Renal pelvis (tissue), 4 donors: ENCODE data around the gene SAPCD1. TPM values are rescaled to one million over a fixed set of nuclear protein-coding genes. Genes with fewer than 3 reads are reported as not detected.

Experiments used
- DNase-seq: peaks from one replicate; pipeline ENCODE4 v3.0.0-alpha.2; 2013
- polyA plus RNA-seq, 3 donors: library from polyadenylated mRNA; unstranded; fragments of 120-200 nt; gene quantifications; one replicate each; pipeline ENCODE4 v1.2.1, GENCODE V29; 2013; ENCODE audit not compliant: insufficient read length in 3 of 3

Gene SAPCD1
- polyA plus RNA-seq, 3 donors: 5.6 to 13.8 (median 10.7) TPM

DNA sequence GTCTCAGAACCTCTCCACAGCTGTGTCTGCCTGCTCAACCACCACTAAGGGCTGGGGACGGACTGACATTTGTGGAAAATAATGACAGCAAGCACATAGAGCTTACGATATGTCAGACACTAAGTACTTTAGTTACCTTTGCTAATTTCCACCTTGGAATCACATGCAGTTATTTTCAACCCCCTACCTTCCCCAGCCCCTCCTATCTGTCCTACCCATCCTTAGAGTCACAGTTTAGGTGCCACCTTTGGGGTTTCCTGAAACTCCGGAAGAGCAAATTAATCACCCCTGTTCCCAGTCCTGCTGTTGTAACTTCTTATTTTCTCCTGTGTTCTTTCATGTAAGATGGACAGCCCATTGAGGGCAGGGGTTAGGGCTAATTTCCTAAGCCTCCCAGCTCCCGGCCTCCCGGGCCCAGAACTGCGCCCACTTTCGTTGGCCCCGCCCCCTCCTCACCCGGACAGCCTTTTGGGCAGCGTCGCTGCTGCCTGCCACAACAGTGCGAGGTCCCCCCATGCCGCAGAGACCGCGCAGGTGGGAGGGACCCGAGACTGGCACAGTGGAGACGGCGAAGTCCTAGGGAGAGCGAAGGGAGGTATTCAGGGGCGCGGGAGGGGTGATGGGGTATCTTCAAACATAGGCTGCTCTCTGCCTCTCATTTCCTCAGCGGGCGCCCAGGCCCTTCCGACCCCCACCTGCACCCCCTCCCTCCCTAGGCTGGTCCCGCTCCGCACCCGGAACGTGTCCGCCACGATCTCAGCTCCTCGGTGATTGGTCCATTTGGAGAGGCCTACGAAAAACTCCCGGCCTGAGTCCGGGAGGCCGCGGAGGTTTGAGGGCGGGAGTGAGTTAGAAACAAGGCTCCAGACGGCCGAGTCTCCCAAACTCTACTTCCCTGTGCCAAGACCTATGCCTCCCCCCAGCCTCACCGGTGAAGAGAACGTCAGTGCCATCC lies 34.5 kb upstream of the SAPCD1 start:
- DNase-seq: no peak

DNA sequence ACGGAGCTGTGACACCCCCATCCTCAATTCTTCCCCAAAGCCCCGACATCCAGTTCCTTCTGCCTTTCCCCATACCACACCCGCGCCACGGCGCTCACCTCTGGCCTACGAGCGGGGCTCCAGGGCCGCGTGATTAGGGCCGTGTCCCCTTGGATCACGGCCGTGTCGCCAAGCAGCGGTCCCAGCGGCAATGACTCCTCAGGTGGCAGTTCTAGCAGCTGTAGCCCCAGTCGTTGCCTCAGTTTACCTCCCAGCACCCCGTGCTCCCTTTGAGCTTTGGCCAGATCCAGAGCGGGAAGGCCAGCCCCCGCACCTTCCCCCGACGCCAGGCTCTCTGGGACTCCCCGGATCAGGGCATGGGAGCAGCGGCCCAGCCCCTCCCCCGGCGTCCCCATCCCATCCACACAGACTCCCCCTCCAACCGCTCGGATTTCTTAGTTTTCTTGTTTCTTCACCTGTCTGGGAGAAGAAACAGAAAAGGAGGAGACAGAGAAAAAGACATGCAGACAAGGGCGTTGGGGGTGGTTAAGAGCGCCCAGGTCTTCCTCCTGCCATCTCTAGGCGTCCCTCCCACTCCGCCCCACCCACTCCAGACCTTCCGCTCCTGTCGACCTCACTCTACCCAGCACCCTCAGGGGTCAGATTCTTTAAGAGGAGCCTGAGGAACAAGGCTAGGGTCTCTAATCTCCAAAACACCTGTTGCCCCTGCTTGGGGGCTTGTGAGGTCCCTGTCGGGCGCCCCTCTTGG lies 33.5 kb upstream of the SAPCD1 start, which contains the start of gene DDAH2:
TSS of gene DDAH2 (minus strand) at position 533 of the 748 bp plus-strand sequence. CDS start at position 395, 138 bp downstream.
- DNase-seq: no peak

DNA sequence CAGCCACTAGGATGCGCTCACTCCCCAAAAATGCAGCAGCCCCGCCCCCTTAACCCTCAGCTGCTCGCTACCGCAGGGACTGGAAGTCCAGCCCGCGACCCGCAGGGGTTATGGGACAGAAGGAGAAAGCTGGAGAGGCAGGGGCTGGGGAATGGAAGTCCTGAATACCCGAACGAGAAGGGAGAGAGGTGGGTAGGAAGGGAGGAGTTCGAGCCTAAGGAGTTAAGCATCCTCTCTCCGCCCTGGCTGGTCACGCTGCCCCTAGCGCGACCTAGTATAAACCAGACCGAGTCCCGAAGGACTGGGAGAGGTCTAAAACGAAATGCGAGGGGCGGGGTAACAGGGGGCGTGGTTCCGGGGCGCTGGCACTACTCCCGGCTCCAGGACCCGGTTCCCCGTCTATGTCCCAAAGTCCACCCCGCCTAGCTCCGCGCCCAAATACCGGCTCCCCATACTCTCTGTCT lies 32.9 kb upstream of the SAPCD1 start:
- peak; percentile 94 for DNase-seq

GRCh38 chr6:31729979-31730630 lies 32.4 kb upstream of the SAPCD1 start:
- DNase-seq: peak; percentile 93

DNA sequence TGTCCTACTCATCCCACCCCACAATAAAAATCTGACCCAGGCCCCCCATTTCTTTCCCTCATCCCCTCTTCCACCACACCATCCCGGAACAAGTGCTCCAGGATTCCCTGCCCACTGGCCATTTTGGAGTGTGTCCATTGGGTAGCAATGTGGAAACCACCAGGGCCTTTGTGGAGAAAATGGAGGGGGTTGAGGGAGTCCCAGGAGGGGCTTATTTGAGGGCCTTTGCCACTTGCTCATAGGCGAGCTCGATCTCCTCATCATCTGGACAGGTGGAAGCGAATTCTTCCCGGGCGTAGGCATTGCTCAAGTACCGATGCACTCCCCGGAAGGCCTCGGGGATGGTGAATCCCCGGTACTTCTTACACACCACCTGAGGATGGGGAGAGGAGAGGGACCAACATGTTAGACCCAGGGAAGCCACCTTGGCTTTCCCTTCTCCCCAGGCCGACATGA lies 31.8 kb upstream of the SAPCD1 start:
- DNase-seq: no peak

- no peak for DNase-seq
These were observed 30.4 kb upstream of the SAPCD1 start for GRCh38 chr6:31732029-31732428.

DNA sequence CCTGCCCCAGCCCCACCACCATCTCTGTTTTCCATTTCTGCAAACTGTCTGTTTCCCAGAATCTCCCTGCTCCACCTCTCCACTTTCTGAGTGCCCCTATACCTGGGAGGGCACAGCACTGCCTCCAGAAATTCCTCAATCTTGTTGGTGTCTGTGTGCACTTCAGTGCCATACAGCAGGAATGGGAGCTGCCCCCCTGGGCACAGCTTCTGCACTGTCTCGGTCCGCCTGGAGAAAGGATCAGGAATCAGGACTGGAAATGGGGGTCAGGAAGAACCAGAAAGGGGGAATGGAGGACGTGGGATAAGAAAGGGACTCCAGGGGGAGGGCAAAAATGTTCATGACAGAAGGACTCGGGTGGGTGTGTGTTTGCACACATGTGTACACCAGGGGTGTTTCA lies 28.7 kb upstream of the SAPCD1 start:
- DNase-seq: no peak

DNA sequence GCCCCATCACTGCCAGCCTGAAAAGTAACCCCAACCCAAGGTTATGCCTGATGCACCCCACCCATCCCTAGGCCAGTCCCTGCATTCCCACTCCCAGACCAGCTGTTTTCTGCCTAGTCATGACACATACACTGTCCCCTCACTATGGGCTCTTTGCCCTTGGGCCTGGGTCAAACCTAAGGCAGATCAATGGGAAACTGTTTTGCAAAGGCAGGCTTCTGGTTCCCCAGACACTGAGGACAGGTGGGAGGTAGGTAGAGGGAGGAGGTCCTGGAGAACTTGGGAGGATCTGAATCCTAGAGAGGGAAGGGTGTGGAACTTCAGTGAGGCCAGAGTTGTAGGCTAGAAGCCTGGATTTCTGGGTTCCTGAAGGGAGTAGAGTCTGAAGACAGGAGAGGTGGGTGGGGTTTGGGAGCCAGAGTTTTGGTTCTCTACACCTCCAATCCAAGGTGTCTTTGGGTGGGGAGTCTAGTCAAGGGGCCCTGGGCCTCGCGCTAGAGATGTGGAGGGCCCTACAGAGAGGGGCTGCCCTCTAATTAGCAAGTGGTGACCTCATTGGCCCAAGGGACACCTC lies 28.1 kb upstream of the SAPCD1 start:
- DNase-seq: no peak

GRCh38 chr6:31734821-31735406 lies 27.5 kb upstream of the SAPCD1 start:
- no peak for DNase-seq

DNA sequence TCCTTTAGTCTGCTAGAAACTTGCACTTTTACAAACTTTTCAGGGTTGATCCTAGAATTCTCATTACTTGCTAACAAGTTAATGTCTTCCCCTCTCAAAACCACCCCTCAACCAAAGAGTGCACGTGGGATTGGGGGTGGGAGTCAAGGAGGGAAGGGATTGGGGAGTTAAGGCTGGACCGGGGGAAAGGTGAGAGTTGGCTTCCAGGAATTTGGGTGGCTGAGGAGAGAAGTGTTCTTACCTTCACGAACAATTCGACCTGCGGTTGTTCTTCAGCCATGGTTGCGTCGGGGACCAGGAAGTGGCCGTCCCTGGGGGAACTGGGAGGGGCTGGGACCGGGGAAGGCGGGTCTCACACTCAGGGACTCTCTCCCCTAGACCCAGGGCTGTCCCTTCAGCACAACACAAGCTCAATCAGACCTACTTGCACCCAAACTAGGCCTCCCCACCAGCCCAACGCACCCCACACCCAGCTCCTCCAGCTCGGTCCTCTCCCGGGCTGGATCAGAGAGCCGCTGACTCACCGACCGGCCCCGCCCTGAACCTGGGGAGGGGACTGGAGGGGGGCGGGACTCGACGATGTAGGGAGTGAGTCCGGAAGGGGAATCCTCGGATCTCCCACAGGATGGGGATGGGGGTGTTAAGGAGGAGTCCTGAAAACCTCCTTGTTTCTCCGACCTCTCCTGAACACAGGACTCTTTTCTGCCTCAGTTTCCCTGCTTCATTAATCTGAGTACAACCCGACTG lies 26.3 kb upstream of the SAPCD1 start, which contains the start of gene CLIC1:
TSS of gene CLIC1 (minus strand) at position 510 of the 747 bp plus-strand sequence. CDS start at position 280, 230 bp downstream.
- DNase-seq: no peak

- no peak for DNase-seq
These were observed 25.6 kb upstream of the SAPCD1 start for GRCh38 chr6:31736768-31737314.

GRCh38 chr6:31737315-31737990 lies 25.0 kb upstream of the SAPCD1 start:
- no peak for DNase-seq

DNA sequence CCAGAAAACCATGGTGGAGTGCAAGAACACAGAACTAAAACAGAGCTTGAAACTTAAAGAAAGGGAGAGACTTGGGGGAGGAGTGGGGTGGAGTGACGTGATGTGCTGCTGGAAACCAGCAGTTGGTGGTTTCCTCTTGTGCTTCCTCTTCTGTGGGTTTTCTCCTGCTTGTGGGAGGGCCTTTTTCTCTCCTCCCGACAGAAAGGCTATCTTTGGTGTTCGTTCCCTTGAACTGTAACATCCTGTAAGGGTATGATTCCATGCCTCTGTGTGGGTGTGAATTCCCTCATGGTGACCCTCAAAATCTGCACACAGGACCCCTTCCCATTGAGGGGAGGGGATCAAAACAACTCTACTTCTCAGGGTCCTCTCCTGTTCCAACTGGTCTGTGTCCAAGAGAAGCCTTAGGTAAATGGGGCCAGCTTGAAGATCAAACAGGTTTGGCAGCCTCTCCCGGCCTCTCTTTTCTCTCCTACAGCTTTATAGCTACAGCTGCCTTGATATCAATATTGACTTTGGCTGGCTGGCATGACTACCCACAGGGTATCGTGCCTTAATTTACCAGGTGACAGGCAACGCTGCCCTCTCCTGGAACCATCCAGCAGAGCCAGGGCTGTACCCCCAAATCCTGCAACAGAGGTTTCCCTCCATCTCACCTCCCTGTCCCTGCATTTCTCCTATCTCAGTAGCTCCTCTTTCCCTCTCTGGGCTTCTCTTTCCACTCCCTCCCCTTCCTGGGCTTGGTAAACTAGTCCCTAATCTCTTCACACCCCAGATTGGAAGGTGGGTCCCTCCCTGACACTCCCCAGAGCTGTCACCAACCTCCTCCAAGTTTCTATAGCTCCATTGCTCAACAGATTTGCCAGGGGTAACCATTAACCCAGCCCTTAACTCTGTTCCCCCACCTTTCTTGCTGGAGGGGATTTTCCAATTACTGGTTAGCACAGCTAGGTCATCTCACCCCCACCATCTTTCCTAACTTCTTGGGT lies 24.2 kb upstream of the SAPCD1 start:
- DNase-seq: no peak

DNA sequence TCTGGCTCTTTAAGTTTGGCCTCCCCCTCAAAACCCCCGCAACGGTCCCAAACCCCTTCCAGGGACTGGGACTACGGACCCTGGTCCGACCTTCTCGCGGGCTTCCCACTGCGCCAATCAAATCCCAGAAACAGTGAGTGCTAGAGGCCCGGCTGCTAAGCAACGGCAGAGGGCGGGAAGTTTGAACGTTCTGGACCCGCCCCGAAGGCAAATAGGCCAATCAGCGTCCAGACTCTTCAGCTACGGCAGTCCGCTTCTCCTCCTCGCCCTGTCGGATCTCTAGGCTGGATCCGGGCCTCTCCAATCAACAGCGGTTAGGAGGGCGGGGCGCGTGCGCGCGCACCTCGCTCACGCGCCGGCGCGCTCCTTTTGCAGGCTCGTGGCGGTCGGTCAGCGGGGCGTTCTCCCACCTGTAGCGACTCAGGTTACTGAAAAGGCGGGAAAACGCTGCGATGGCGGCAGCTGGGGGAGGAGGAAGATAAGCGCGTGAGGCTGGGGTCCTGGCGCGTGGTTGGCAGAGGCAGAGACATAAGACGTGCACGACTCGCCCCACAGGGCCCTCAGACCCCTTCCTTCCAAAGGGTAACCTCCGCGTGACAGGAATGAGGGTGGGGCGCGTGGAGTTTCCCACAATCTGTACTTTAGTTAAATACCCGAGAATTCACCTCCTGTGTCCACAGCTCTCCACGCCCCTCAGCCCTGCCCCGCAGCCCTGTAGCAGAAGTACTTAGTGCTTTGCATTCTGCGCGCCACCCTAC lies 22.6 kb upstream of the SAPCD1 start, which contains the start of gene MSH5:
TSS of gene MSH5 (plus strand) at position 367 of the 758 bp plus-strand sequence. CDS start 462 bp downstream, outside the sequence.
- DNase-seq: peak; percentile 100

DNA sequence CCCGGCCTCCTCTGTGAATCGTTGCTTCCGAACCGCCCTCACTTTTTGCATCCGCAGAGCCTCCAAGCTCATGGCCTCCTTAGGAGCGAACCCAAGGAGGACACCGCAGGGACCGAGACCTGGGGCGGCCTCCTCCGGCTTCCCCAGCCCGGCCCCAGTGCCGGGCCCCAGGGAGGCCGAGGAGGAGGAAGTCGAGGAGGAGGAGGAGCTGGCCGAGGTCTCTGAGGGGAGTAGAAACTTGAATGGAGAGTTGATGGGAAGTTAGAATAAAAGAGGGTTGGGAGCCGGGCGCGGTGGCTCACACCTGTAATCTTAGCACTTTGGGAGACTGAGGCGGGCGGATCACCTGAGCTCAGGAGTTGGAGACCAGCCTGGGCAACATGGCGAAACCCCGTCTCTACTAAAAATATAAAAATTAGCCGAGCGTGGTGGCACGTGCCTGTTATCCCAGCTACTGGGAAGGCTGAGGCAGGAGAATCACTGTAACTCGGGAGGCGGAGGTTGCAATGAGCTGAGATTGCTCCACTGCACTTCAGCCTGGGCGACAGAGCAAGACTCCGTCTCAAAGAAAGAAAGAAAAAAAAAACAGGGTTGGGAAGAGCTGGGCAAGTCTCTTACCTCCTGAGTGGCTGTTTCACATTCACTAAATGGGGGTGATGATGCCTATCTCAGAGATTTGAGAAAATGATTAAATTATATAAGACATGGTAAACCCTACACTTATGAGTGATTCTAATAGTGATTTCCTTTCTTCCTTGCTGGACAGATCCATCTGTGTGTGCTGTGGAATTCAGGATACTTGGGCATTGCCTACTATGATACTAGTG lies 21.8 kb upstream of the SAPCD1 start:
- no peak for DNase-seq

DNA sequence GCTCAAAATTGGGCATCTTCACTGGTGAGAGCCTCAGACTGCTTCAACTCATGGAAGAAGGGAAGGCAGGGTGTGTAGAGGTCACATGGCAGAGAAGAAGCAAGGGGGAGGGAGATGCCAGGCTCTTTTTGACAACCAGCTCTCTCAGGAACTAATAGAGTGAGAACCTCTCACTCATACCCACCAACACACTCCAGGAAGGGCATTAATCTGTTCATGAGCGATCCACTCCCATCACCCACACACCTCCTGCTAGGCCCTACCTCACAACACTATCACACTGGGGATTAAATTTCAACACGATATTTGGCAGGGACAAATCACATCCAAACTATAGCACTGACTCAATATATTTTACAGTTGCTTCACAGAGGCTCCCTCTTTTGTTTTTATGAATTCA lies 20.6 kb upstream of the SAPCD1 start:
- no peak for DNase-seq
